ENCODE results near the gene NMUR1.

The NMUR1 gene

GRCh38 chr2:231514951-231515297, 15.3 kb downstream of the NMUR1 start:
- Mint-ChIP-seq H3K27me3 (no peaks in the 10 kb centered on the region), H3K27ac (peak overlapping the region; percentile 90 to 95), H3K4me3 (peak overlapping the region; percentile 81 to 82), H3K36me3 (ENCODE audit: insufficient read depth) (peaks cover 15% of the 10 kb centered on the region), H3K4me1 (ENCODE audit: low read depth in 2 of 2) (peaks cover 13 to 23% of the 10 kb centered on the region in 2 donors), H3K9me3 (no peaks in the 10 kb centered on the region)
- no peak for ATAC-seq (replicated peaks)
- DNase-seq, result no peak

DNA sequence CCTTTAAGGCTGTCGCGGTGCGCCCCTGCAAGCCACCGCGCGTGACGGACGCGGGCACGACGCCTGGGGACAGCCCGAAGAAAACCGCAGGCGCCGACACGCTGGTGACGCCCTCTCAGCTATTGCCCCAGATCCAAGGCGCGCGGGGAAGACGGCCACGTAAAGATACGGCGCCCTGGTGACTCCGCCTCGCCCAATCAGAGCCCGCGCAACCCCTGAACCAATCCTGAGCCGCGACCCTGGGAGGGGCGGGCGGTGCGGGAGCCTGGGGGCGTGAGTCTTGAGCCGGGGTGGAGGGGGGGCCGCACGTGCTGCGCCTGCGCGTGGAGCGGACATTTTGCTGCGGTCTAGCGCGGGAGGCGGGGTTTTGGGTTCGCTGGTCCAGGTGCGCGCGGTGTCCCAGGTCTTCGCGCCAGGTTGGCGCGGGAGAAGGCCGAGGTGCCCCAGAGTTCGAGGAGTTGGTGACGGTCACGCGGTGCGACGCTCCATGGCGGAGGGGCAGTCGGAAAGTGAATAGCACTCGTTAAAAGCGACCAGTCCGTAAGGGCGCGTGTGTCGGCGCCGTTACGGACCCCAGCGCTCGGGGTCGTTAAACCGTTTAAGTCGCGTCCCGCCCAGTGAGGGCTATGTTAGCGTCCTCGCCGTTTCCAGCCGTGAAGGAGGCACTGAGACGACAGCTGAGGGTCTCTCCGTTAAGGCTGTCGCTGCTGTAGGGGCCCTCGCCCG, 15.9 kb downstream of the NMUR1 start:
- Mint-ChIP-seq H3K9me3 (no peaks in the 10 kb centered on the region), H3K27ac (peak overlapping the region; percentile 90 to 95), H3K27me3 (no peaks in the 10 kb centered on the region), H3K4me1 (ENCODE audit: low read depth in 2 of 2) (peaks cover 10 to 18% of the 10 kb centered on the region in 2 donors), H3K36me3 (ENCODE audit: insufficient read depth) (peaks cover 15% of the 10 kb centered on the region), H3K4me3 (peak overlapping the region; percentile 81 to 82)
- ATAC-seq (replicated peaks) (peak; percentile 95), DNase-seq (peak; percentile 95 to 98 (median 98))

DNA sequence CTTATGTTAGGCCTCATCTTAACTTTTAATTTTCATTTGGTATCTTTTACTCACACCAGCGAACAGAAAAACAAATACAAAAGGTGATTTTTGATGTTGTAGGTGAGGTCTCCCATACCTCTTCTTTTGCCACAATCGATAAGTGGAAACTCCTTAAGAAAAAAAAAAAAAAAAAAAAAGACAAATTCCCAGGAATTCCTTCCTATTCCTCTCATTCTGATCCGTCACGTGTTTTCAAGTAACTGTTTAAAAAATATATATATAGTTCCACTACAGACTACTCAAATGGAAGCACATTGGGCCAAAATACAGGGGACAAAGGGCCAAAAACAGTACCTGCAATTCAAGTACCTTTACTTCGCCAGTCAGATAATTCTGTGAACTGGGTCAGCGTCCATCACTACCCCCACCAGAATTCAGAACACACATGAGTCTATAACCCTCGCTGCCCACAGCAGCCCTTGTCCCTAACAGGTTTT, 16.5 kb downstream of the NMUR1 start:
- DNase-seq (no peak), ATAC-seq (replicated peaks) (no peak)
- no peaks in the 10 kb centered on the region for H3K27me3 Mint-ChIP-seq
- H3K4me1 Mint-ChIP-seq (ENCODE audit: low read depth in 2 of 2), result peaks cover 8 to 17% of the 10 kb centered on the region in 2 donors
- H3K36me3 Mint-ChIP-seq (ENCODE audit: insufficient read depth), result peaks cover 15% of the 10 kb centered on the region
- H3K4me3 Mint-ChIP-seq, result peak overlapping the region; percentile 81 to 82
- H3K9me3 Mint-ChIP-seq, result no peaks in the 10 kb centered on the region
- H3K27ac Mint-ChIP-seq, result peak overlapping the region; percentile 90 to 95

- ATAC-seq (replicated peaks), result no peak
These were observed 18.0 kb downstream of the NMUR1 start for GRCh38 chr2:231512222-231512621.

GRCh38 chr2:231503766-231504165, 26.5 kb downstream of the NMUR1 start:
- Mint-ChIP-seq H3K27ac (no peak overlapping the region), H3K9me3 (no peaks in the 10 kb centered on the region), H3K27me3 (no peaks in the 10 kb centered on the region), H3K4me3 (no peak overlapping the region), H3K4me1 (ENCODE audit: low read depth in 2 of 2) (no peaks in the 10 kb centered on the region), H3K36me3 (ENCODE audit: insufficient read depth) (no peaks in the 10 kb centered on the region)
- ATAC-seq (replicated peaks) (no peak), DNase-seq (no peak)

More at GRCh38 chr2:231512222-231512621, 18.0 kb downstream of the NMUR1 start:
- no peaks in the 10 kb centered on the region for H3K27me3 Mint-ChIP-seq
- peaks cover 15% of the 10 kb centered on the region for H3K36me3 Mint-ChIP-seq (ENCODE audit: insufficient read depth)
- H3K4me3 Mint-ChIP-seq, result no peak overlapping the region
- DNase-seq, result no peak
- H3K4me1 Mint-ChIP-seq (ENCODE audit: low read depth in 2 of 2), result peaks cover 2 to 11% of the 10 kb centered on the region in 2 donors
- H3K27ac Mint-ChIP-seq, result peak overlapping the region in 1 of 2 donors; percentile 35
- no peaks in the 10 kb centered on the region for H3K9me3 Mint-ChIP-seq

DNA sequence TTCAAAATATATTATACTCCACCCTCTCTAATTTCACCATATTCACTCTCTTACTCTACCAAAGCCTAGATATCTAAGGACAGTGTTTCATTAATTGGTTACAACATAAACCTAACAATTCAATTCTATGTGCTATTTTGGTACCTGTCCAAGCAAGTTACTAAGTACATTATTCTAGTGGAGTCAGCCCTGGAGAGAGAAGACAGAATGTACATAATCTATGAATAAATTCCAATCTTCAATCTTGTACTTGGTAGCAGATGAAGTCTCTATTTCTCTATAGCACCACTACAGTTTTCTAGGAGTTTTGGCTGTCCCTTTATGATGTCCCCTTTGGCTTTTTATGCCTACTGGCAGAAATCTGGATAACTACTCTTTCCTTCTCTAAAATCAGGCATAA, 27.6 kb downstream of the NMUR1 start:
- ATAC-seq (replicated peaks) (no peak), DNase-seq (no peak)
- Mint-ChIP-seq H3K4me1 (ENCODE audit: low read depth in 2 of 2) (no peaks in the 10 kb centered on the region), H3K9me3 (no peaks in the 10 kb centered on the region), H3K36me3 (ENCODE audit: insufficient read depth) (no peaks in the 10 kb centered on the region), H3K4me3 (no peak overlapping the region), H3K27ac (no peak overlapping the region), H3K27me3 (no peaks in the 10 kb centered on the region)

DNA sequence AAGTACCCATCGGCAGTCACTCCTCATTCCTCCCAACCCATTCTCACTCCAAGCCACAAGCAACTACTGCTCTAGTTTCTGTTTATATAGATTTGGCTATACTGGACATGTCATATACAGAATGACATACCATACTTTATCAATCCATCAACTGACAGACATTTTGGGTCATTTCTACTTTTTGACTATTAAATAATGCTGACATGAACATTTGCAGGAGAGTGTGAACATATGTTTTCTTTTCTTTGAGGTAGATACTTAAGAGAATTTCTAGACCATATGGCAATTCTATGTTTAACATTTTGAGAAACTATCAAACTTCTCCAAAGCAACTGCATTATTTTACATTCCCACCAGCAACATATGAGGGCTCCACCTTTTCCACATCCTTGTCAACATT, 32.6 kb downstream of the NMUR1 start:
- Mint-ChIP-seq H3K36me3 (ENCODE audit: insufficient read depth) (no peaks in the 10 kb centered on the region), H3K27me3 (no peaks in the 10 kb centered on the region), H3K4me3 (no peak overlapping the region), H3K27ac (no peak overlapping the region), H3K9me3 (no peaks in the 10 kb centered on the region), H3K4me1 (ENCODE audit: low read depth in 2 of 2) (no peaks in the 10 kb centered on the region)
- DNase-seq, result no peak
- ATAC-seq (replicated peaks), result no peak

- H3K4me1 Mint-ChIP-seq (ENCODE audit: low read depth in 2 of 2), result no peaks in the 10 kb centered on the region
- no peak overlapping the region for H3K27ac Mint-ChIP-seq
- H3K4me3 Mint-ChIP-seq, result no peak overlapping the region
- no peaks in the 10 kb centered on the region for H3K36me3 Mint-ChIP-seq (ENCODE audit: insufficient read depth)
- DNase-seq, result no peak
- ATAC-seq (replicated peaks), result no peak
- no peaks in the 10 kb centered on the region for H3K27me3 Mint-ChIP-seq
- no peaks in the 10 kb centered on the region for H3K9me3 Mint-ChIP-seq
These were observed 35.6 kb downstream of the NMUR1 start for GRCh38 chr2:231494669-231495068.

DNA sequence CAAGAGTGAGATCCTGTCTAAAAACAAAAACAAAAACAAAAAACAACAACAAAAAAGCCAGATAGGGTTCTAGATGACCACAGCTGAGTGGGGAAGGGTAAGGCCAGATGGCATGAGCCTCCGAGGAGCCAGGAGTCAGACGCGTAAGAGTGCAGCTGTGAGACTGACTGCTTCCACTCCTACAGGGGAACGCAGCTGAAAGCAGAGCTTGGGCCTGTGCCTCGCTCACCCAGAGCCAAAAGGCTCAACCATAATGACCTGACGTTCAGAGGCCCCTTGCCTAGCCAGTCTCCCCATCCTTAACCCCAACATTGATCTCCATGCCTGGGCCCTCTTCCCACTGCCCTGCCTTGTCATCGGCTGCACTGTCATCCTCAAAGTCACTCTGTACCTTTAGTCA, 39.4 kb downstream of the NMUR1 start:
- Mint-ChIP-seq H3K4me3 (no peak overlapping the region), H3K27me3 (no peaks in the 10 kb centered on the region), H3K9me3 (no peaks in the 10 kb centered on the region), H3K36me3 (ENCODE audit: insufficient read depth) (no peaks in the 10 kb centered on the region), H3K4me1 (ENCODE audit: low read depth in 2 of 2) (no peaks in the 10 kb centered on the region), H3K27ac (no peak overlapping the region)
- DNase-seq (no peak), ATAC-seq (replicated peaks) (no peak)

GRCh38 chr2:231489990-231490389, 40.3 kb downstream of the NMUR1 start:
- H3K4me1 Mint-ChIP-seq (ENCODE audit: low read depth in 2 of 2), result no peaks in the 10 kb centered on the region
- no peaks in the 10 kb centered on the region for H3K27me3 Mint-ChIP-seq
- H3K9me3 Mint-ChIP-seq, result no peaks in the 10 kb centered on the region
- DNase-seq, result no peak
- no peak overlapping the region for H3K4me3 Mint-ChIP-seq
- no peak for ATAC-seq (replicated peaks)
- no peaks in the 10 kb centered on the region for H3K36me3 Mint-ChIP-seq (ENCODE audit: insufficient read depth)
- H3K27ac Mint-ChIP-seq, result no peak overlapping the region

DNA sequence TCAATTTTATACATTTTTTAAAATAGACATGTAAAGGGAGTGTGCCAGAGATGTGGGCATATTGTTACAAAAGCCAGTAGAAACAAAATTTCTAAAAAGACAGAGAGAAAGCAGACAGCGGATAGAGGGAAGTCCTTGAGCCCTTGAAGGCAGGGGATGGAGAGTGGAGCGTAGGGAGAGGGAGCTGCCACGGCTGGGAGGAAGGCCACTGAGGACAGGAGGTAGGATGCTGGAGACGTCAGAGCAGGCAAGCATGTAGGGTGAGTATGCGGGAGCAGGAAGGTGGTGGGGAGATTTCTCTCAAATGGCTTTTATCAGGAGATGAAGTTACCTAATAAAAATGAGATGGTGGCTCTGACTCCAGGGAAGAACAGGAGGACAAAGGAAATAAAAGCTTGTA, 41.9 kb downstream of the NMUR1 start:
- Mint-ChIP-seq H3K4me3 (no peak overlapping the region), H3K36me3 (ENCODE audit: insufficient read depth) (no peaks in the 10 kb centered on the region), H3K4me1 (ENCODE audit: low read depth in 2 of 2) (peaks cover 0 to 2% of the 10 kb centered on the region in 2 donors), H3K27ac (no peak overlapping the region), H3K9me3 (no peaks in the 10 kb centered on the region), H3K27me3 (no peaks in the 10 kb centered on the region)
- ATAC-seq (replicated peaks), result no peak
- no peak for DNase-seq

DNA sequence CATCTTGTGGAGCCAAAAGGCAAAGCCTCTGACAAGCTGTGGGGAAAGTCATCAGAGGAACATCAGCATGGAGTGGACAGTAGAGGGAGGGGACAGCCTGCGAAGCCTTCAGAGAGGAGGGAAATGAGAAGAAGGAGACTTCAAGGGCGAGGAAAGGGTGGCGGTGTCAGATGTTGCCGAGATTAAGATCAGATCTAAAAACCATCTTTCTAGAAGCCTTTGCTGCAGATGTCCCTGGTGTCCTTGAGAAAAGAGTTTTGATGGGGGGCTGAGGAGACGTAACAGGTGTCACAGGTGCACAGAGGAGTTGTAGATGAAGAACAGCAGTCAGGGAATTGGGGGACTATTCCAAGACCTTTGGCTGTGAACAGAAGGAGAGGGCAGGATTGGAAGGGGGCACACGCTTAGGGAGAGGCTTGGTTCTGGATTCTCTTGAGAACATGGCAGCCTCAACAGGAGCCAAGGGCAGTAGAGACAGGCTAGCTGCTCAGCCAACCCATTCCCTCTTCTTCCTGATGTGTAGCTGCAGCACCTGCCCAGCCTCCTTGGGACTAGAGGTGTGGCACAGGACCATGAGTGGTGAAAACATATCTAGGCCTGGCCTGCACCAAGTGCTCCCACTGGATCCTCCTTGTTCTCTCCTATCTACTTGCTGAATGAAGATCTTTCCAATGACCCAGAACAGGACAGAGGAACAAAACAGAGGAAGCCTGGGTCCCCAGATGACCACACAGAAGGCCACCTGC, 43.2 kb downstream of the NMUR1 start:
- Mint-ChIP-seq H3K27ac (no peak overlapping the region), H3K36me3 (ENCODE audit: insufficient read depth) (peaks cover 5% of the 10 kb centered on the region), H3K4me3 (no peak overlapping the region), H3K27me3 (no peaks in the 10 kb centered on the region), H3K9me3 (no peaks in the 10 kb centered on the region), H3K4me1 (ENCODE audit: low read depth in 2 of 2) (peaks cover 0 to 10% of the 10 kb centered on the region in 2 donors)
- DNase-seq (no peak), ATAC-seq (replicated peaks) (no peak)

DNA sequence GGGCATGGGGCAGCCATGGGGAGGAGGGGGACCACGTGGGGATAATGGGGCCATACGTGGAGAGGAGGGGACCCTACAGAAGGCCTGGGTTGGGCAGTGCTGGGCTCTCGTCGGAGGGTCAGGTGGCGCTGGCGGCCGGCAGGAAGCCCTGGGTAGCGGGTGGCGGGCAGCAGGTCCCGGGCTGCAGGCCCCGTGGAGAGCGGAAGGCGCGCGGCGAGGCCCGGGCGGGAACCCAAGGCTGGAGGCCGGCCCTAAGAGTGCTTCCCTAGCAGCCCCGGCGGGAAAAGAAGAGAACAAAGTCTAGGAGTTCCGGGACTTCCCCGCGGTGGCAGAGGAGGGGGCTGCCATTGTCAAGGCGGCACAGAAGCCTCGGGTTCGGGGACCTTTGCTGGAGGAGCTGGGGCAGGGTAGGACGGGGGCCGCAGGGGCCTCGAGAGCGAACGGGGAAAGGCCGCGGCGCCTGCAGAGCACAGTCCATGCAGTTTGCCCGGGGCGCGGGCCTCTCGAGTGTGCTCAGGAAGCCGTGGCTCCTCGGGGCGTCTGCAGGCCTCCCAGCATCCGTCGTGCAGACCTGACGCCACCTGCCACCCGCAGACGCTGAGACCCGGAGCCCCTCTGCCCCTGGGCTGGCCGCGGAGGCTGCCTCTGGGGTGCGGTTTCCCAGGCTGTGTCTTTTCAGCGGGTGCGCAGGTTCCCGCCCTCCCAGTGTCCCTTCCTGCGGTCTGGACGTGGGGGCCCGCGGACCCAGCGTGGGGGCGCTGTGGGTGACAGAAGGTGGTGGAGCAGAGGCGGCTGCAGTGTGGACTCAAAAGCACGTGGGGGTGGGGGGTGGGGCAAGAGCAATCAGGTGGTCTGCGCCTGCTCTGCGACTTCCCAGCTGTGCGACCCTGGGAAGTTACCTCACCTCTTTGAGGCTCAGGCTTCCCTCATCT, 46.6 kb downstream of the NMUR1 start:
- peaks cover 5% of the 10 kb centered on the region for H3K36me3 Mint-ChIP-seq (ENCODE audit: insufficient read depth)
- DNase-seq (peak in 2 of 3 experiments; percentile 26 to 34), ATAC-seq (replicated peaks) (peak; percentile 65)
- H3K9me3 Mint-ChIP-seq, result no peaks in the 10 kb centered on the region
- H3K27ac Mint-ChIP-seq, result peak overlapping the region; percentile 72 to 94
- H3K27me3 Mint-ChIP-seq, result no peaks in the 10 kb centered on the region
- peak overlapping the region; percentile 65 to 84 for H3K4me3 Mint-ChIP-seq
- peaks cover 0 to 10% of the 10 kb centered on the region in 2 donors for H3K4me1 Mint-ChIP-seq (ENCODE audit: low read depth in 2 of 2)

All from effector memory CD8-positive, alpha-beta T cell (primary cell).